Liver (tissue), 3 donors: ENCODE results near the gene HDAC9.

Source experiments
- CTCF ChIP-seq: fragments of 150-350 bp; IDR thresholded peaks from 2 replicates; pipeline ENCODE4 v1.5.1; 2017; ENCODE audit warnings: improper control_type of control experiment, low read depth, low read length; ENCODE audit not compliant: missing input control
- FOXA1 ChIP-seq: IDR thresholded peaks from 2 replicates; pipeline ENCODE4 v1.6.1; 2016; ENCODE audit warnings: antibody characterized with exemption
- FOXA2 ChIP-seq: IDR thresholded peaks from 2 replicates; pipeline ENCODE4 v1.6.1; 2016; ENCODE audit warnings: antibody characterized with exemption
- HNF4A ChIP-seq, 2 donors: conservative IDR thresholded peaks; 2 replicates each; pipeline ENCODE4 v1.6.1; 2016; ENCODE audit warnings: antibody characterized with exemption in 2 of 2, mild to moderate bottlenecking in 2 of 2
- MAX ChIP-seq: IDR thresholded peaks from 2 replicates; pipeline ENCODE4 v1.6.1; 2016; ENCODE audit warnings: antibody characterized with exemption
- NR2F2 ChIP-seq: IDR thresholded peaks from 2 replicates; pipeline ENCODE4 v1.6.1; 2016; ENCODE audit warnings: antibody characterized with exemption
- RAD21 ChIP-seq, 2 donors: IDR thresholded peaks; 2 replicates each; pipeline ENCODE4 v1.6.1; 2016; ENCODE audit warnings: antibody characterized with exemption in 2 of 2, mild to moderate bottlenecking in 2 of 2
- REST ChIP-seq: IDR thresholded peaks from 2 replicates; pipeline ENCODE4 v1.6.1; 2016; ENCODE audit warnings: antibody characterized with exemption, mild to moderate bottlenecking
- SP1 ChIP-seq: IDR thresholded peaks from 2 replicates; pipeline ENCODE4 v1.6.1; 2018; ENCODE audit warnings: antibody characterized with exemption, mild to moderate bottlenecking
- TAF1 ChIP-seq: conservative IDR thresholded peaks from 2 replicates; pipeline ENCODE4 v1.6.1; 2016; ENCODE audit warnings: antibody characterized with exemption, mild to moderate bottlenecking
- ZBTB33 ChIP-seq: IDR thresholded peaks from 2 replicates; pipeline ENCODE4 v1.6.1; 2016; ENCODE audit warnings: antibody characterized with exemption
- TF ChIP-seq, protein P1 (sequence below): IDR thresholded peaks from 2 replicates; pipeline ENCODE4 v1.6.1; 2016; ENCODE audit warnings: antibody characterized with exemption
- donor health status: healthy.
- donor health status: healthy.

GRCh38 chr7:19015098-19015497 is 519.5 kb downstream of the HDAC9 start:
- no peak for TF ChIP-seq CTCF
- TF ChIP-seq REST: no peak
- TF ChIP-seq TAF1: no peak
- no peak for TF ChIP-seq RAD21 (IDR thresholded peaks at IDR 0.05)
- TF ChIP-seq HNF4A (conservative IDR thresholded peaks at IDR 0.05): no peak
- no peak for TF ChIP-seq FOXA1
- TF ChIP-seq SP1: no peak
- no peak for TF ChIP-seq ZBTB33
- TF ChIP-seq, protein P1, sequence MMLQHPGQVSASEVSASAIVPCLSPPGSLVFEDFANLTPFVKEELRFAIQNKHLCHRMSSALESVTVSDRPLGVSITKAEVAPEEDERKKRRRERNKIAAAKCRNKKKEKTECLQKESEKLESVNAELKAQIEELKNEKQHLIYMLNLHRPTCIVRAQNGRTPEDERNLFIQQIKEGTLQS: no peak
- TF ChIP-seq FOXA2: no peak
- TF ChIP-seq NR2F2: no peak
- no peak for TF ChIP-seq MAX
